Measurements from ENCODE around the gene ECI1.

The ECI1 gene

DNA sequence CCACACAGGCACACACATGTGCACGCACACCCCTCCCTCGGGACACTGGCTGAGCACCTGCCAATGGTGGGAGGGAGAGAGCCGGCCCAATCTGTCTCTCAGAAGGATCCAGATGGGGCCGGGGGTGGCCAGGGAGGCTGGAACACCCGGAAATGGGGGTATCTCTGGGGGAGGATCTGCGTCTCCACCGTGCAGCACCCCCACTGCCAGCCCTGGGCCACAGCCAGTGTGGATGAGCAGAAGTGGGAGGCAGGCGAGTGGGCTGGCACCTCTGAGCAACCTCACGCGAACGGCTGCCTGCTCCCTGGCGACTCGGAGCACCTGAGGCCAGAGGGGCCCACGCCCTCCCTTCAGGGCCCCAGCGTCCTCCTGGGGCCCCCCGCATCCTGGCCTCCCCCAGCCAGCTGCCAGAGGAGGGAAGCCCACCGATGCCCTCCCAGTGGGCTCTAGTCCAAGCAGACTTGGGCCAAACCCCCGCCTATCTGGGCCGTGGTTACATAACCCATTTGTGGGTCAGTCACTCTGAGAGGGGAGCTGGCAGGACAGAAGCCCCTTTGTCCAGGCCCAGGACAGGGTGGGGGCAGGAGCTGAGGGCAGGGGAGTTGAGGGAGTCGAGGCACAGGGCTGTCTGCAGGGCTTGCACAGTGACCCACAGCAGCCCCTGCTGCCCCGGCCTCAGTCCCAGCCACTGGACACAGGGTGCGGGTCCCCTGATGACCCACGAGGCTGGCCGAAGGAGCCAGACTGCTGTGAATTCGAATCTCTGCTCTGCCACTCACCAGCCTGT is 60.5 kb downstream of the ECI1 start:
- TF ChIP-seq, protein P1, sequence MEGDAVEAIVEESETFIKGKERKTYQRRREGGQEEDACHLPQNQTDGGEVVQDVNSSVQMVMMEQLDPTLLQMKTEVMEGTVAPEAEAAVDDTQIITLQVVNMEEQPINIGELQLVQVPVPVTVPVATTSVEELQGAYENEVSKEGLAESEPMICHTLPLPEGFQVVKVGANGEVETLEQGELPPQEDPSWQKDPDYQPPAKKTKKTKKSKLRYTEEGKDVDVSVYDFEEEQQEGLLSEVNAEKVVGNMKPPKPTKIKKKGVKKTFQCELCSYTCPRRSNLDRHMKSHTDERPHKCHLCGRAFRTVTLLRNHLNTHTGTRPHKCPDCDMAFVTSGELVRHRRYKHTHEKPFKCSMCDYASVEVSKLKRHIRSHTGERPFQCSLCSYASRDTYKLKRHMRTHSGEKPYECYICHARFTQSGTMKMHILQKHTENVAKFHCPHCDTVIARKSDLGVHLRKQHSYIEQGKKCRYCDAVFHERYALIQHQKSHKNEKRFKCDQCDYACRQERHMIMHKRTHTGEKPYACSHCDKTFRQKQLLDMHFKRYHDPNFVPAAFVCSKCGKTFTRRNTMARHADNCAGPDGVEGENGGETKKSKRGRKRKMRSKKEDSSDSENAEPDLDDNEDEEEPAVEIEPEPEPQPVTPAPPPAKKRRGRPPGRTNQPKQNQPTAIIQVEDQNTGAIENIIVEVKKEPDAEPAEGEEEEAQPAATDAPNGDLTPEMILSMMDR (conservative IDR thresholded peaks at IDR 0.05): no peak
- no peak overlapping the region for H3K27ac ChIP-seq

DNA sequence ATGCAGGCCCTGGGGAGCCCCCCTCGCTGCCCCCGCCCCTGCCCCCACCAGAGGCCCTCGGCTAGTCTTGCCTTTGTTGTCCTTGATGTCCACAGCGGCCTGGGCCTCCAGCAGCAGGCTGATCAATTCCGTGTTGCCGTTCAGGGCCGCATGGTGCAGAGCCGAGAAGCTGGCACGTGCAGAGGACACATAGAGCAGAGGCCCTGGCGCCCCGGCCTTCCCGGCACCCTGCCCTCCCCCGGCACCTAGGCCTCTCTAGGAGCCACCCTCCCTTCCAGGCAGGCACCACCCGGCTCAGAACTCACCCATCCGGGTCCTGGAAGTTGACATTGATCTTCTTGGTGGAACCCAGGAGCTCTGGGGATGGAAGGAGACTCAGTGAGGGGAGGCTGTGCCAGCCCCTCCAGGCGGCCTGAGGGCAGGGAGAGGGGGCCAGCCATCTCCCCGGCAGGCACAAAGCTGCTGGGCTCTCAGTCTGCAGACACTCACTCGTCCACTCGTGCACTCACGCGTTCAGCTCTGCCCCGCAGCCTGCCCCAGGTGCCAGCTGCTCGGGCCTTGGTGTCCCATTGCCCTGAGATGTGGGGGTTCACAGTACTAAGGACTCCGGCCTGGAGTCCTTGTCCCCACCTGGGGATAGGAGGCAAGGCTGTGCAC is 61.3 kb downstream of the ECI1 start:
- H3K27ac ChIP-seq: no peak overlapping the region
- TF ChIP-seq, protein P1 (conservative IDR thresholded peaks at IDR 0.05): no peak
